Stimulated activated CD4-positive, alpha-beta T cell treated with anti-CD3 and anti-CD28 coated beads, Interleukin-15, amount 100 ng/mL, for 48 hours (primary cell): ENCODE data around the gene GRHL1.

Experiments
- DNase-seq, 2 donors: peaks; one replicate each; pipeline ENCODE4 v3.0.0-alpha.2; 2020; ENCODE audit warnings: low read depth in 2 of 2

Gene GRHL1

GRCh38 chr2:9993488-9994165 lies 42.1 kb downstream of the GRHL1 start:
- no peak for DNase-seq

DNA sequence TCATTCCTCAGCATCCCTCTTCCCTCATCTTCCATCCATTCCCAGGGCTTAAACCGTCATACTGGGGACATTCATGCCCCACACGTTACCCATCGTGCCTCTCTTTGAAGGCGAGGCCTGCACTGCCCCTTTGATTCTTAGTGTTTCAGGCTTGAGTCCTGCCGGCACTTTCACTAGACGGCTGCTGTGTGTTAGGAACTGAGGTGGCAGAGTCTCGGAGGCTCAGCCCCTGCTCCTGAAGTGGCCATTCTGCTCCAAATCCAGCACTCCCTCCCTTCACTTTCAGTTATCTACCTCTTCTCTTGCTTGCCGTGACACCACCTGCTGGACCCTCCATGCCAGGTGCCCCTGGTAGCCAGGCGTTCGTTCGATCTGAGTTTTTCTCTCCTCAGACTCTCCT lies 43.0 kb downstream of the GRHL1 start:
- DNase-seq, result no peak

DNA sequence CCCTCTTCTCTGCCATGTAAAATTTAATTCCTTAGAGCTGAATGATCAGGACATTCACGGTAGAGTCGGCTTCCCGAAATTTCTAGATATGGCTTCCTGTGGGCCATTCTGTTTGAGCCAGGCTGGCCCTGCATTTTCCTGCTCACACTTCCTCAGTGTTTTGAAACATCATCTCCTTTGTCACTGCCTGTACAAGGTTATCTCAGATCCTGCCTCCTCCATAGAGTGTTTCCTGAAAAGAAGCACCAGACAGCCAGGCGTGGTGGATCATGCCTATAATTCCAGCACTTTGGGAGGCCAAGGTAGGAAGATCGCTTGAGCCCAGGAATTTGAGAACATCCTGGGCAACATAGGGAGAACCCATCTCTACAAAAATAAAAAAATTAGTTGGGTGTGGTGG lies 43.6 kb downstream of the GRHL1 start:
- DNase-seq, result no peak

DNA sequence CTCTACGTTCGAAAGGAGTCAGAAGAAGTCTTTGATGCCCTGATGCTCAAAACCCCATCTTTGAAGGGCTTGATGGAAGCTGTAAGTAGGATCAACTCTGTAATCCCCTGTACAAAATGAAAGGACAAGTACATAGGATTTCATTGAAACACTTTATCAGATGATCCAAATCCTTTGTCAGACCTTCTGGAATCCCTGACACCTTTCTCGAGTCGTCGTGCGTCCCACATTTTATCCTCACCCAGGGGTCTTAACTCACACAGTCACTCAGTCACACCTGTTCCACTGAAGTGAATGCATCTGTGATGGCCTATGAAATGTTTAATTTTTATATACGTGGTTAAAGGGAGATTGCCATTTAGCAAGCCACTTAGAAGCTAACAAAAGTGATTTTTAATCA lies 44.8 kb downstream of the GRHL1 start:
- DNase-seq, result no peak

GRCh38 chr2:9997936-9998335 lies 46.4 kb downstream of the GRHL1 start:
- no peak for DNase-seq

DNA sequence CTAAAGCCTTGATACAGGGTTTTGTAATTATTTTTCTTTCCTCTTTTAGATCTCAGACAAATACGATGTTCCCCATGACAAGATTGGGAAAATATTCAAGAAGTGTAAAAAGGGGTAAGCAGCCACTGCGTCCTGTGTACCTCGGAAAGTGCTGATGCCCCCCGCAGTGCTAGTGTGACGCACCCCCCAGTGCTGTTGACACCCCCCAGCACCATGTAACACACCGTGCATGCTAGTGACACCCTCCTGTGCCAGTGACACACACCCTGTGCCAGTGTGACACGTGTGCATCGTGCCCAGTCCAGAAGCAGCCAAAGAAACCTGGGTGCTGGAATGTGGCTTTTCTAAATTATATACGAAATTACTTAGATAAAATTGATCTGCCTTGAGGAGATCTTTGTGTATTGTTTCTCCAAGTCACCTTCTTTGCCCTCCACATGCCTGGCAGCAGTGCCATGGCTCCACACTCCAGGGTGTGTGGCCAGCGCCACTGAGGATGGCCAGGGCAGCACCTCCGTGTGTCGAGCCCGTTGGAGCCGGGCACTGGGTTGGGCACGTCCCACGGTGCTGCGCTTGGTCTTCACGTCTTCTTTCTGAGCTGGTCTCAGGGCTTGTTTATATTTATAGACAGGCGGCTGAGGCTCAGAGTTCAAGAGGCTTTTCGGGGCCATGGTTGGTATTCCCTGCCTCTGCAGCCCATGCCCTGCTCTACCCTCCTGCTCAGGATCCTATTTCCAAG lies 47.6 kb downstream of the GRHL1 start:
- no peak for DNase-seq

GRCh38 chr2:9999693-10000092 lies 48.2 kb downstream of the GRHL1 start:
- no peak for DNase-seq

- no peak for DNase-seq
Measured at GRCh38 chr2:10000541-10000940, 49.0 kb downstream of the GRHL1 start.

- DNase-seq, result no peak
Measured at GRCh38 chr2:10001586-10001985, 50.1 kb downstream of the GRHL1 start.

- no peak for DNase-seq
Measured at GRCh38 chr2:10002109-10002508, 50.6 kb downstream of the GRHL1 start.

GRCh38 chr2:10002681-10003080 lies 51.2 kb downstream of the GRHL1 start:
- DNase-seq, result no peak

DNA sequence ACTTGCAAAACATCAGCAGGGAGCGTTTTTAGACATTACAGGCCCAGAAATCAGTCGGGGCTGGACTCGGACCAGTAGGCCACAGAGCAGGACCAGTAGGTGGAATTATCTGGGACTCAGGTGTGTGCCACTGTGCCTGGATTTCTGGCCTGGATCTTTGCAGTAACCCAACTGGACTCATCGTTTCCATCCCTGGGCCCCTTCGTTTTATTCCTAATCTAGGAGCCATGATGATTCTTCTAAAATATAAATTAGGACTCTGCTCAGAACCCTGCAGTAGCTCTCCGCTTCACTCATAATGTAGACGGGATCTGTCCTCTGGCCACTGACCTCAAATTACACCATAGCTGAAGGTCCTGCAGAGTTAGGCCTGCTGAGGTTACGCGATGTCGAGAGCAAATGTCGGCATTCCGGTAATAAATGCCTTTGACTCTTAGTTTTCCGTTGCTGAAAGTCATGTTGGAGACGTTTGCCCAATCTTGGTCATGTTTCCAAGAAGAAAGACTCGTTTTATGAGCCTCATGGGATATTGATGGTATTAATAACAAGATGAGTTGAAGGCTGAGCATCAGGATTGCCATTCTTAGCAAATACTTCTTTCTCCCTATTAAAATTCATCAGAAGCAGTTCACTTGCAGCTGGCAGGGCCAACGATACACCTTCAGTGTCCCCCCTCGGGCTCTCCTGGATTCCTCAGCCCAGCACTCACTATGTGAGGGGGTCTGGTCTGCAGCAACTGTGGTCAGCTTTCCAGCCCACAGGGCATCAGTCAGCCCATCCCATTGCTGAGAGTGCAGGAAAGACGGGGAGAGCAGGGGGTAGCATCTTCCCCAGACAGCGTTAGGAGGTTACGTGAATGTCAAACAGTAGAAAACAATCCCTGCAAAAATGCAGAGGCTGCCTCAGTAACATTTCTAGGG lies 52.0 kb downstream of the GRHL1 start:
- DNase-seq, result no peak

DNA sequence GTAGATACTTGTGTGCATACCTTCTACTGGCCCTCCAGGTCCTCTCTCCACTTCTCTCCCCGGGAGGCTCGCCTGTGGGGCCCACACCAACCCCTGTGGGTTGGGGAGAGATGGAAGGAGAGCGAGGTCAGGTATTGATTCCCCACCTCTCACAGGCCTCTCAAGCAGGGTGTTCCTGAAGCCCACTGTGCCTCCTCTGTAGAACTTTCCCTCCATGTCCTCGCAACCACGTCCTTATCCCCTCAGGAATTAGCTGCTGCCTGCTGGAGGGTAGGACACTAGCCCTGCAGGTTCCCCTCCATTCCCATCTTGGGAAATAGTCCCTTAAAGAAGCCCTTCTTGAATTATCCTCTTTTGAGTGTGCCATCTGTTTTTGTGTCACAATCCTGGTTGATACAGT lies 52.9 kb downstream of the GRHL1 start:
- no peak for DNase-seq

- no peak for DNase-seq
Measured at GRCh38 chr2:10004836-10005235, 53.3 kb downstream of the GRHL1 start.

DNA sequence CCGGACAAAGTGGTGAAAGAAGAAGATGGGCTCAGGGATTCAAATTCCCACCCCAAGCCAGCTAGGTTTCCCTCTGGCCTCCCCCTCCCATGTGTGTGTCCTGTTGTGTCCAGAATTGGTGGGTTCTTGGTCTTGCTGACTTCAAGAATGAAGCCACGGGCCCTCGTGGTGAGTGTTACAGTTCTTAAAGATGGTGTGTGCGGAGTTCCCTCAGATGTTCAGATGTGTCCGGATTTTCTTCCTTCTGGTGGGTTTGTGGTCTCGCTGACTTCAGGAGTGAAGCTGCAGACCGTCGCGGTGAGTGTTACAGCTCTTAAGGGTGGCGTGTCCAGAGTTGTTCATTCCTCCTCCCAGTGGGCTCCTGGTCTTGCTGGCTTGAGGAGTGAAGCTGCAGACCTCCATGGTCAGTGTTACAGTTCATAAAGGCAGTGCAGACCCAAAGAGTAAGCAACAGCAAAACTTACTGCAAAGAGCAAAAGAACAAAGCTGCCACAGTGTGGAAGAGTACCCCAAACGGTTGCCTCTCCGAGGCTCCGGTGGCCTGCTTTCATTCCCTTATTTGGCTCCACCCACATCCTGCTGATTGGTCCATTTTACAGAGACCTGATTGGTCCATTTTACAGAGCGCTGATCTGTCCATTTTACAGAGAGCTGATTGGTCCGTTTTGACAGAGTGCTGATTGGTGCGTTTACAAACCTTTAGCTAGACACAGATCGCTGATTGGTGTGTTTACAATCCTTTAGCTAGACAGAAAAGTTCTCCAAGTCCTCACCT lies 54.2 kb downstream of the GRHL1 start:
- no peak for DNase-seq

GRCh38 chr2:10006236-10007161 lies 55.0 kb downstream of the GRHL1 start:
- DNase-seq, result no peak

- no peak for DNase-seq
Measured at GRCh38 chr2:10007435-10007834, 55.9 kb downstream of the GRHL1 start.

GRCh38 chr2:10007921-10008808 lies 56.7 kb downstream of the GRHL1 start:
- DNase-seq, result no peak

- DNase-seq, result no peak
Measured at GRCh38 chr2:10008809-10009176, 57.3 kb downstream of the GRHL1 start.
